ENCODE data around the gene TEX13D.
"Not testable (repeated sequence)": the region's sequence is repeated elsewhere in the genome, so short reads cannot be mapped to it uniquely, and the experiment has no call there.

Gene TEX13D

DNA sequence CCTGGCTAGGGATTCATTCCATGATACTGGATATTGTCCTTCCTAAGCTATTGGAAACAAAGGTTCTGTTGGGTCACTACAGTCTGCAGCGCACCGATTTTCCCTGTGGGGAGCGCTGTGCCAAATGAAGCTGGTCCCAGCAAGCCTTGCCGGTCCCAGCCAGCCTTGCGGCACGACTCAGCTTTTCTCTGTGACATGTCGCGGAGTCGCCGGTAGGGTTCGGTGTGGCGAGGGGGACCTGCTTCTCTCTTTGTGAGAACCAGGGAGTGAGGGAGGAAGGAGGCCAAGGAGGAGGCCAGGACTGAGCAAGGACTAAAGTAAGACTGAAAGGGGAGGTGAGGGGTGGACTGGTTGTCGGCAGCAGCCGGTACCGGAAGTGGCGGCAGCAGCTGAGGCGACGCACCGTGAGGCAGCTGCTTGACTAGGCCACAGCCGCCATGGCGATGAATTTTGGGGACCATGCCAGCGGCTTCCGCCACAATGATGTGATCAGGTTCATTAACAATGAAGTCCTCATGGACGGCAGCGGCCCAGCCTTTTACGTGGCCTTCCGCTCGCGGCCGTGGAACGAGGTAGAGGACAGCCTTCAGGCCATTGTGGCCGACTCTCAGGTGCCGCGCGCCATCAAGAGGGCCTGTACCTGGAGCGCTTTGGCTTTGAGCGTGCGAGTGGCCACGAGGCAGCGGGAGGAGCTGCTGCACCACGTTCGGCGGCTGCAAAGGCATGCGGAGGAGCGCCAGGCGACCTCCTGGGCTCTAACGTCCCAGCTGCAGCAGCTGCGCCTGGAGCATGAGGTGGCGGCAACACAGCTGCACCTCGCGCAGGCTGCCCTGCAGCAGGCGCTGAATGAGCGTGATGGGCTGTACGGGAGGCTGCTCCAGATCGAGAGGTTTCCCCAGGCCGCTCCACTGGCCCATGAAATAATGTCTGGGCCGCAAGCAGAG lies at the start of gene TEX13D:
Gene TEX13D, plus strand, starts transcription at position 180 of the 944 bp plus-strand sequence. Its CDS starts 258 bp downstream, at position 438.
- no peak for DNase-seq (ENCODE audit: low spot score)

DNA sequence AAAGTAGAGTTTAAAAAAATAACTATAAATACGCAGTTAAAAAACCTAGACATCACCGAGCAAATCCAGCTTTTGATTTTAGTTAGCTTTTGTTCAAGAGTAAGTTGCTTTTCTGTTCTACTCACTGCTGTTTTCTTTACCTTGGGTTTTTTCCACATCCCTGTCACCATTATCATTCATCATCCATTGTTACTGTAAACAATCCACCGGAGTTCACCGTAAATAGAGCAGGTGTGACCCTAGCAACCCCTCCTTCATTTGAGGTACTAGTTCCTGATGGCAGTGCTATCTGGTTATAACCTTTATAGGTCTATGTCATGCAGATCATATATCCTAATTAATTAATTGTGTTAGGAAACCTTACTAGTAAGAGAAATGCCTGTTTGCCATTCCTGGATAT lies 43.0 kb upstream of the TEX13D start:
- no peak for DNase-seq (ENCODE audit: low spot score)

DNA sequence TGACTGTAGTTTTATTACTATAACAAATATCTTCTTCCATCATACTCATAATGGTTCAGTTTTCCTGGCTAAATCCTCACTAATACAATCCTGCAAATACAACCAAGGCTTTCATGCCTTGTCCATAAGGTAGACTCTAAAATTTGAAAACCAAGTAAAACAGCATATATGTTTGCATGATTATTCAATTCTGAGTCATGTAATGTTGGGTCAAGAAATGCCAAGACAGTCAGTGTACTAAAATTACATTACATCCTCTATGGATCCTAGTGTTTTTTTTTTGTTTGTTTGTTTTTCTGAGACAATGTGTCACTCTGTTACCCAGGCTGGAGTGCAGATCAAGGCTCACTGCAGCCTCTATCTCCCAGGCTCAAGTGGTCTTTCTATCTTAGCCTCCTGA lies 38.6 kb upstream of the TEX13D start:
- no peak for DNase-seq (ENCODE audit: low spot score)

DNA sequence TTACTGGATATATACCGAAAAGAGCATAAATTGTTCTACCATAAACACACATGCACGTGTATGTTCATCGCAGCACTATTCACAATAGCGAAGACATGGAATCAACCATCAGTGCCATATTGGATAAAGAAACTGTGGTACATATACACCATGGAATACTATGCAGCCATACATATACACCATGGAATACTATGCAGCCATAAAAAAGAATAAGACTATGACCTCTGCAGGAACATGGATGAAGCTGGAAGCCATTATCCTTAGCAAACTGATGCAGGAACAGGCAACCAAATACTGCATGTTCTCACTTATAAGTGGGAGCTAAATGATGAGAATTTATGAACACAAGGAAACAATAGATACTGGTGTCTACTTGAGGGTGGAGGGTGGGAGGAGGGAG lies 33.1 kb upstream of the TEX13D start:
- DNase-seq (ENCODE audit: low spot score) = not testable (repeated sequence)

DNA sequence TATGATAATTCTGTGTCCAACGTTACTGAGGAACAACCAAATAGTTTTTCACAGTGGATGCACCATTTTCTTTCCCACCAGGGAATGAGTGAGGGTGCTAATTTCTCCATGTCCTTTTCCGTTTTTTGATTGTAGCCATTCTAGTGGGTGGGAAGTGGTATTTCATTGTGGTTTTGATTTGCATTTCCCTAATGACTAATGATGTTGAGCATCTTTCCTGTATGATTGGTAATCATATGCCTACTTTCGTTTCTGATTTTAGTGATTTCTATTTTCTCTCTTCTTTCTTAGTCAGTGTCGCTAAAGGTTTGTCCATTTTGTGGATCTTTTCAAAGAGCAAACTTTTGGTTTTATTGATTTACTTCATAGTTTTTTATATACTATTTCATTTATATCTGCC lies 32.1 kb upstream of the TEX13D start:
- DNase-seq (ENCODE audit: low spot score) = no peak

DNA sequence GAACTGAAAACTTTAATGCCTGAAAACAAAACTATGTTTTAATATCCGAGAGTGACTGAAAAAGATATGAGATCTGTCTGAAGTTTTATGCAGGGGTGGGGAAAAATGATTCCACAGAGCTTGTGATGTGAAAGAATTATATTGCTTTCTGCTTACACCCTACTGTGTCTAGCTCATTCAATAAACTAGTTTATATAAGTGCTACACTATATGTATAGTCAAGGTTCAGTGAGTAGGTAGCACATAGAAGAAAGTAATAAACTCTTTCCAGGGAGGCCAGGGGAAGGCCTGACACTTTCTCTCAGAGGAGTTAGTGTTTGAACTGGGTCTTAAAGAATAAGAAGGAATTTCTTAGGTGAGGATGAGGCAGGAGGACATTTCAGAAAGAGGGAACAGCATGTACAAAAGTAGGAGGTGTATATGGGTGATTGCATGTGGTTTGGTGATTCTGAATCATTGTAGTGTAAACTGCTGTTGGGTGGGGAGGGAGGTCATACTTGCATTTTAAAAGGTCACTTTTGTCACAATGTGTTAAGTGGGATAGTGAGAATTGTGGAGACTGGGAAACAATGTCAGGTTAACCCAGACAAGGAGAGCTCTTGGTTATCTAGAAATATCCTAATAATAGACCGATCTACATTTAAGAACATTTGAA lies 25.1 kb upstream of the TEX13D start:
- no peak for DNase-seq (ENCODE audit: low spot score)

DNA sequence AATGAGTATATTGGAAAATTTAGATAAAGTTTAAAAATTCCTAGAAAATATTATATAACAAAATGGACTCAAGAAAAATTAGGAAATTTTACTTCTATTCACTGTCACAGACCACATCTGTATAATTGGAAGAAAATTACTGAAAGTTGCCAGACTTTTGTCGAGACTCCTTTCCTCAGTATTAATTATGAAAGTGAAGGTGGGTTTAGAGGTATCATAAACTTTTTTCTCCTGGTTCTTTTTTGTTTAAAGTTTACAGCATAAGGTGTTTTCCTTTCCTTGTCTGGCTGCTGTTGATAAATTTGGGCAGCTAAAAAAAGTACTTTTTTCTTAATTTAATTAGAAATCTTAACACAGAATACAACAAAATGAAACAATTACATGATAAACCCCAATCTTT lies 6.7 kb upstream of the TEX13D start:
- no peak for DNase-seq (ENCODE audit: low spot score)

DNA sequence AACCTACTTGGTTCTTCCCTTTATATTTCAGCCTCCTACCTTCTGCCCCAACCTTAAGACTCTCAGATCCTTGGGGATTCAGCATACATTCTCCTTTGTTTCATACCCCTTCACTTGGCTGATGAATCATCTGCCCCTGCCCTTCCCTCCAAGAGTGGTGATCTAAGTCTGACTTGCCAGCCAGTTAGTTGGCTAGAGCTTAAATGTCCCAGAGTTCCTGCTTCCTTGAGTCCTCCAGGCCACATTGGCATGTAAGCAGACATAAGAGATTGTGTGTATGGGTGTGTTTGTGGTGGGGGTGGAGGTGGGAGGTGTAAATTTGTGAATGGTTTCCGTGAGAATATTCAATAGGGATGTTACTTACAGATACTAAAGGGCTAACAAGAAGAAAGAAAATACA lies 3.7 kb upstream of the TEX13D start:
- DNase-seq (ENCODE audit: low spot score) = no peak

DNA sequence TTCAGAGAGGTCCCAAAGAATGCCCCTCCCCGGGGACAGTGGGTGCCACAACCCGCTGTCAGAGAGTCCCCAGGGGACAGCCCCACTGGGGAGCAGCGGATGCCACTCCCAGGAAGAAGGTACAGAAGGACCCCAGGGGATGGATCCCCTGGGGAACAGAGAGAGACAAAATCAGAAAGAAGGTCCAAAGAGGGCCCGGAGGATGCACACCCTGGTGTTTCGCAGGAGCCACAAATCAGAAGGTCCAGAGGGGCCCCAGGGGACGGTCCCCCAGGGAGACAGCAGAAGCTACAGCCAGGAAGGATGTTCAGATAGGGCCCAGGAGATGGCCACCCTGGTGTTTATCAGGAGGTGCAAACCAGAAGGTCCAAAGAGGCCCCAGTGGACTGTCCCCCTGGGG lies 1.4 kb downstream of the TEX13D start:
- DNase-seq (ENCODE audit: low spot score) = no peak

DNA sequence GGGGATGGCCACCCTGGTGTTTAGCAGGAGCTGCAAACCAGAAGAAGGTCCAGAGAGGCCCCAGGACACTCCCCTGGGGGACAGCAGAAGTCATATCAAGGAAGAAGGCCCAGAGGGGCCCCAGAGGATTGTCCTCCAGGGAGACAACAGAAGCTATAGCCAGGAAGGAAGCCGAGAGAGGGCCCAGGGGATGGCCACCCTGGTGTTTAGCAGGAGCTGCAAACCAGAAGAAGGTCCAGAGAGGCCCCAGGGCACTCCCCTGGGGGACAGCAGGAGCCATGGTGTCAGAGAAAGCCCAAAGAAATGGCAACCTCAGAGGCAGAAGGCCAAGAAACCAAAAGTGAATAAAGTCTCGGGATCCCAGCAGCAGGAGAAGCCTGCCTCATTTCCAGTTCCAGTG lies 2.1 kb downstream of the TEX13D start:
- DNase-seq (ENCODE audit: low spot score) = not testable (repeated sequence)

DNA sequence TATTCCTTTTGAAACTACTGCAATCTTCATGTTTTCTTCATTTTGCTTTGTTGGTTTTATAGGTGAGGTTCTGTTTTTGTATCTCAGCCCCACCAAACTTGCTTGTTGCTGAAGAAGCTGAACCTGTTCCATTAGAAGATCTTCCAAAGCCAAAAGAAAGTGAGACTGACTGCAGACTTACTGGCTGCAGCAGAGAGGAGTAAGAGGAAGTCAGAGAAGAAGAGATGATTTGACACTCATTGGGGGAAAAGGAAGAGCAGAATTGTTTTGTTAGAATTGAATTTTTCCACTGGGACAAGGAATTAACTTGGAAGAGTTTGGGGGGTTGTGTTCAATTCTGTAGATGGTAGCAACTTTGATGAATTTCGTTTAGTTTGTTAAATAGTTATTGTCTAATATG lies 3.1 kb downstream of the TEX13D start:
- DNase-seq (ENCODE audit: low spot score) = no peak

DNA sequence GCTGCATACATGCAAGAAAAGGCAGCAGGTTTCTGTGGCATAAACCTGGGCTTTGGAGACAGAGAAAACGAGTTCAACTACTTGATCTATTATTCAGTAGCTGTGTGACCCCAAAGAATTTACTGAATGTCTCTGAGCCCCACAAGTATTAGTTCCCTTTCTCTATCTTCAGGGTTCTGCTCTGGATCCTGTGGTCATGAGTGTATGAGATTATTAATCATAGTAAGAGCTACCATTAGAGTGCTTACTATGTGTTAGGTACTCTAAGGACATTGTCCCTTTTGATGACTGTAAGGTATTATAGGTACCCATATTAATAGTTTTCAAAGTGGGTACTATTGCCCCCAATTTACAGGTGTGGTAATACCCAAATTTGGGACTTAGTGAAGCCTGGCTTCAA lies 5.5 kb downstream of the TEX13D start:
- DNase-seq (ENCODE audit: low spot score) = no peak

DNA sequence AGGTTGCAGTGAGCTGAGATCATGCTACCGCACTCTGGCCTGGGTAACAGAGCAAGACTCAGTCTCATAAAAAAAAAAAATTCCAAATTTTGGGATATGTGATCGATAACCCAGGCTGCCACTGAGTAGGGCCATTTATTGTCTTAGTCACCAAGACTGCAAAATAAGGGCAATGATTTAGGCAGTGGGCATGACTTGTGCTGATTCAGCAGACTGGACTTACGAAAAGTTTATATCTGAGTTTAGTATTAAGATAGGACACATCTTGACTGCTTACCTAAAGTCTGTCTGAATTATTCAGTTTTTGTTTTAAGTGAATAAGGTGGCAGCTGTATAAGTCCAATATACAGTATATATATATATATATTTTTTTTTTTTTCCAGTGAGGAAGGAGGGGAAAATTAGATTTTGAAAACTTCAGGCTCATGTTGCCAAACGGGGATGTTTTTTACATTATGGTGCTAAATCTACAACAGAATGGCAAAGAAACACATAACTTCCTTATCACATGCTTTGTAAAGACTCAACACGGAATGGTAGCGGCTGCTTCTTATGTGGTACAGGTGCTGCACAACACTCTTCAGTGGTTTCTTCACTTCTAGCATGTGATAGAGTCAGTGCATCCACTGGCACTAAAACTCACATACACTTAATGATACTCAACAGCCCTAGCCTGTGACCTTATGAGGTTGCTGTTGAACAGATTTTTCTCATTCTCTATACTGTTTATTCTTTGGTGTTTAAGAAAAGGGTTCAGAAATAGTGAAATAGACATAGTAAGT lies 6.5 kb downstream of the TEX13D start:
- DNase-seq (ENCODE audit: low spot score) = no peak

DNA sequence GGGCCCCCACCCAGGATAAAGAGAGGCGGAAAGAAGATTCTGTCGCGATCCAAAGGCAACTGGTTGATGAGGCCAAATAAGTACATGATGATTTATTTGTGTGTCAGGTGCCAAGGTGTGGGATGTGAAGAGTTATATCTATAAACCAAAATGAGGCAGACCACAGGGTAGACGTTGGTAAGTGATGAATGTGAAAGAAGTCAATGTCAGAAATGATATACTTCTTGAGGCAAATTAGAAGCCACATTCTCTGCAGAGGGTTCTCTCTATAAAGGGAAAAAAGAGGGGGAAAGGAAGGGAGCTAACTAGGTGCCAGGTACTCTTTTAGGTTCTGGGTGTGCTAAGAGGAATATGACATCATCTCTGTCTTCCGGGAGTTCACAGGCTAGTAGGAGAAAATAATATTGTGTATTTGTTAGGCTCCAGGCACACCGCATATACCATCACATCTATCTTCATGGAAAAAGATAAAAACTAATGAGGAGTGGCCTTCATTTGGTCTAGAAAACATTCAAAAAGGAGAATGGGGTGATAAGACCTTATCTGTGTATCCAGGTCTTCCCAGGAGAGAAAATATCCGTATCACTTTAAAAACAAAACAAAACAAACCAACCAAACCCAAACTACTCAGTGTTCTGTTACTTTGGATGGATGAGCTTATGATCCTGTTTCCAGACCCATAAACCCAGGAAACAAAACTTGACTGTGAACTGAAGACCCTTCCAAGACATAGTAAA lies 9.1 kb downstream of the TEX13D start:
- no peak for DNase-seq (ENCODE audit: low spot score)

DNA sequence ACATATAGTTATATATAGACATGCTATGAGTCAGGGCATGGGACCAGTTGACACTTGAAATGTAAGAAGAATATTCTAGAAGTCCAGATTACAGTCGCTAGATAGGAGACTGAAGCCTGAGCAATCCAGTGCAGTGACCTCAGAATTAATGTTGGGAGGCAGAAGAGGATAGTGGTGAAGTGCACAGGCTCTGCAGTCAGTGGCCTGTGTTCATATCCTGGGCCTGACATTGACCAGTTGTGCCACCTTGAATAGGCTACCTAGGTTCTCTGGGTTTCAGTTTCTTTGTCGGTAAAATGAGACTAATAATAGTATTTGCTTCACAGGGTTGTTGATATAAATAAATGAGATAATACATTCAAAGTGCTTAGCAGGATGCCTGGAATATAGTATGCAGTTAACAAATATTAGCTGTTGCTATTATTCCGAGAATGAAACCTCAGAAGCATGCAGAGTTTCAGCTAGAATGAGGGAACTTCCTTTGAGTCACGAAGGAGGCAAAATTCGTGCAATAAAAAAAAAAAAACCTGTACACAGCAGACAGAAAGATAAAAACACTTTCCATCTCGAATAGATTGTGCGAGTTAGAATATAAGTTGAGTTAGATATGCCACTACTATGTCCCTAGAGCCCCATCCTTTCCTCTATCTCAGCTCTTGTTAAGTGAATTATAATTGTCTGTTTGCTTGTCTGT lies 9.9 kb downstream of the TEX13D start:
- DNase-seq (ENCODE audit: low spot score) = no peak

DNA sequence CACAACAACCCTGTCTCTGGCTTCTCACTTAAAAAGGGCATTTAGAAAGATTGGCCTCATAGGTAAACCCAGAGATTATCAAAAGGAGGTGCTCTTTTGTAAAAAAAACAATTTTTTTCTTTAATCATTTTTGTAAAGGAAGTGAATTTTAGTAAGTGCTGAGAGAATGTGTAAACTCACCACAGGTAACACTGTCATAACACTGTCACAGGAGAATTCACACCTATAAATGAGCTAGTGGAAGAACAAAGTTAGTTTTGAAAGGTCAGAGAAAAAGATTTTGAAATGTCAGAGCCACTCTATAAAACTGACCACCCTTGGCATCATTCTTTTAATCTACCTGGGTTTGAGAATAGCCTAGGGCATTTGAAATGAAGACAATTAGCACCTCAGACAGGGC lies 10.6 kb downstream of the TEX13D start:
- no peak for DNase-seq (ENCODE audit: low spot score)

DNA sequence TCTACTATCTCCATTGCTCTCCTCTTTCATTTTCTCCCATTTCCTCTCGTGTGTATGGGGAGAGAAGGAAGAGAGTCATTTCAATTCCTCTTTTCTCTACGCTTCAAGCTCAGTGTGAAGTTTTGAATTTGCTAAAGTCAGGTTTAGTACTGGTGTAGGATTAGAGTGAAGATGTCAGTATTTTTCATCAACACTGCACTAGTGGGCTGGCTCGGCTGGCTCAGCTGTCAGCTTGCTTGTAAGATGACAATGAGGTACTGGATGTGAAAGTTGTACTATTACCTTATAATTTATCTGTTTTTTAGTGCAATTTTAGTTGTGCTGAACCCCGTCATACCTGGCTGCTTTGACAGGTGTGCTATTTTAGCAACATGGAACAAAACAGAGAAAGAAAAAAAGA lies 11.8 kb downstream of the TEX13D start:
- DNase-seq (ENCODE audit: low spot score) = no peak

DNA sequence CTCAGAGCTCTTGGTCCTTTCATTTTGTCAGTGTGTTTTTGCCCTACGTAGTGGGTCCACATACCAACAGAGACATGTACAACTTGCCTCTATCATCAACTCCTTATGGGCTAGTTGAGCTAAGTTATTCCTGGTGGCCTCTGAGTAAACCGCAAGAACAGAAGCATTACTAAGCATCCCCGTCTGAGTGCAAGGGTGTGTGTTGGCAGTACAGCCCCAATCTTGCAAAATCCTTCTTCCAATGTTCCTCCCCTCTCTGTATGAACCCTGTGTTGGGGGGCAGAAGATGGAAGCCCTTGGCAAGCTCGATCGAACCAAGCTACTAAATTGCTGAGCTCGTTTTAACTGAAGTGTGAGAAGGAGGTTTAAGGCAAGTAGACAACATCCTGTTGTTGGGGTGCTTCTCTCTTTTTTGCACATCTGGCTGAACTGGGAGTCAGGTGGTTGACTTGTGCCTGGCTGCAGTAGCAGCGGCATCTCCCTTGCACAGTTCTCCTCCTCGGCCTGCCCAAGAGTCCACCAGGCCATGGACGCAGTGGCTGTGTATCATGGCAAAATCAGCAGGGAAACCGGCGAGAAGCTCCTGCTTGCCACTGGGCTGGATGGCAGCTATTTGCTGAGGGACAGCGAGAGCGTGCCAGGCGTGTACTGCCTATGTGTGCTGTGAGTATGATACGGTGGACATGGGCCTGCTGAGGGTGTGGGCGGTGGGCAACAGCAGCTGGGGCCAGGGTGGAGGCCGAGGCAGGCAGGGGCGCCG lies 13.8 kb downstream of the TEX13D start, which contains the start of gene SH2D1A:
Gene SH2D1A, plus strand, starts transcription at position 447 of the 760 bp plus-strand sequence. Its CDS starts 80 bp downstream, at position 527.
- DNase-seq (ENCODE audit: low spot score) = no peak

DNA sequence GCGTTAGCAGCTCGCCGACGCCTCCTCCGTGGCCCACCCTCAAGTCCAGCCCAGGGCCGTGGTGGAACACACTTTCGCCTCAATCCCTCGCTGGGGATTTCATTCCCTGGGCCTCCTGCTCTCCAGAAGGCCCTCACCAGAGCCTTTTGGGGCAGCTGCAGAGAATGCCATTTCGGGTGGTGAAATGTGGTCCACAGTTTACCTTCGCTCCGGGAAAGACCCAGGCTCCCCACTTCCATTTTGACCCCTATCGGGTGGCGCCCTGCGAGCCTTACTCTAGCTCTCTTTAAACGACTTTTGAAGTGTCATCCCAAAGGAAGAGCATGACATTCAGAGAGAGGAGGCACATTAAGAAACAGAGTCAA lies 14.4 kb downstream of the TEX13D start:
- DNase-seq (ENCODE audit: low spot score) = no peak

DNA sequence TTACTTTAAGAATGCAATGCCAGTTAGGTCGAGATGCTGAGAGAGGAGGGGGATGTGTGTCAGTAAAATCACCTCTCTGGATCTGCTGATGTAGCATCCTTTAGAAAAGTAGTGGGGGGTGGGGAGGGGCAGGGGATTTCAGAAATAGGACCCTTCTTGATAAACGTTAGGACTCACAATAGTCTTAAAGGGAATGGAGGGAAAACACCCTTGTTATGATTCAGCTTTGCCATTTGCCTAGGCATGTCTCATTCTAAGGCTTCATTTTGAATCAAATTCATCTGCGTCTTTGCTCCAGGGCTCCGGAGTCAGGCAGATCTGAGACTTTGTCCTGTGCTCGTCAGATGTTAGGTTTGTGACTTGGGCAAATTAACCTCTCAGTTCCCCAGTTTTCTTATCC lies 14.8 kb downstream of the TEX13D start:
- DNase-seq (ENCODE audit: low spot score) = no peak

DNA sequence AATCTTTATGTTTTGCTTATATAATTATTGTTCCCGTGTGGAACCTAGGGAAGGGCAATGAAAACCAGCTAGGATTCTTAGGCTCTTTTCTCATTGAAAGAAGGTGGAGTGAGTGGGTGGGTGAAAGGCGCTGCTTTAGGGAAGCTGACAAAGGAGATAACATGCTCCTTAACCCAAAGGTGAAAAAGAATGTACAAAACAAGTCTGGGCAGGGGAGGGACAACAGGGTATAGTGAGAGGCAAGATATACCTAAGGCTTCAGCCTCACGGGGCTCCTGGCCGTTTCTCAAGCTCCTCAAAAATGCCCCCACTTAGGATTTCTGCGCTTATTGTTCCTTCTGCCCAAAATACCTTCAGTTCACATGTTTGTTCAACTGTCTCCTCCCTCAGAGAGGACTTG lies 15.7 kb downstream of the TEX13D start:
- DNase-seq (ENCODE audit: low spot score) = no peak

All from NAMALWA (cell line).